WI38 (cell line): Measurements from ENCODE around the gene FREM1.

Experiments
- H3K4me3 ChIP-seq: 2 replicates; pipeline ENCODE4 v1.5.1; 2011; ENCODE audit warnings: low read depth, mild to moderate bottlenecking, control low read depth, low read length
- CTCF ChIP-seq: IDR thresholded peaks from 2 replicates; pipeline ENCODE4 v1.5.1; 2012; ENCODE audit warnings: low read depth, mild to moderate bottlenecking, control low read depth, low read length

FREM1 gene

GRCh38 chr9:14869671-14870070 lies 40.6 kb downstream of the FREM1 start:
- H3K4me3 ChIP-seq = no peak overlapping the region
- no peak for TF ChIP-seq CTCF

- TF ChIP-seq CTCF = no peak
- no peak overlapping the region for H3K4me3 ChIP-seq
These were observed 41.2 kb downstream of the FREM1 start for GRCh38 chr9:14868772-14869583.

- no peak overlapping the region for H3K4me3 ChIP-seq
These were observed 41.8 kb downstream of the FREM1 start for GRCh38 chr9:14868418-14868771.

GRCh38 chr9:14866200-14866749 lies 44.0 kb downstream of the FREM1 start:
- no peak overlapping the region for H3K4me3 ChIP-seq
- TF ChIP-seq CTCF = no peak

More at GRCh38 chr9:14868418-14868771, 41.8 kb downstream of the FREM1 start:
- TF ChIP-seq CTCF = no peak

GRCh38 chr9:14864309-14864708 lies 45.9 kb downstream of the FREM1 start:
- no peak overlapping the region for H3K4me3 ChIP-seq
- TF ChIP-seq CTCF = no peak

GRCh38 chr9:14863402-14863801 lies 46.8 kb downstream of the FREM1 start:
- no peak overlapping the region for H3K4me3 ChIP-seq
- no peak for TF ChIP-seq CTCF
